GM12874 (cell line): Measurements from ENCODE around the gene USP6.

Experiments
- CTCF ChIP-seq: IDR thresholded peaks from 2 replicates; pipeline ENCODE4 v1.5.1; 2011; ENCODE audit warnings: low read depth, mild to moderate bottlenecking, control low read depth, low read length, moderate library complexity; ENCODE audit not compliant: insufficient read depth

USP6 gene

GRCh38 chr17:5120036-5120435, 4.2 kb downstream of the USP6 start:
- no peak for TF ChIP-seq CTCF

- no peak for TF ChIP-seq CTCF
These were observed 5.5 kb downstream of the USP6 start for GRCh38 chr17:5121186-5121841.

GRCh38 chr17:5122586-5123342, 6.9 kb downstream of the USP6 start:
- TF ChIP-seq CTCF: no peak

GRCh38 chr17:5123343-5124124, 7.7 kb downstream of the USP6 start:
- no peak for TF ChIP-seq CTCF

GRCh38 chr17:5126719-5127488, 11.1 kb downstream of the USP6 start:
- no peak for TF ChIP-seq CTCF

GRCh38 chr17:5127910-5128309, 12.1 kb downstream of the USP6 start:
- no peak for TF ChIP-seq CTCF
